ENCODE data around the gene PNP. TPM values are rescaled to one million over a fixed set of nuclear protein-coding genes. Genes with fewer than 3 reads are reported as not detected.

The PNP gene
- total RNA-seq, 1 experiment from 2014 or later = 87.5 TPM

DNA sequence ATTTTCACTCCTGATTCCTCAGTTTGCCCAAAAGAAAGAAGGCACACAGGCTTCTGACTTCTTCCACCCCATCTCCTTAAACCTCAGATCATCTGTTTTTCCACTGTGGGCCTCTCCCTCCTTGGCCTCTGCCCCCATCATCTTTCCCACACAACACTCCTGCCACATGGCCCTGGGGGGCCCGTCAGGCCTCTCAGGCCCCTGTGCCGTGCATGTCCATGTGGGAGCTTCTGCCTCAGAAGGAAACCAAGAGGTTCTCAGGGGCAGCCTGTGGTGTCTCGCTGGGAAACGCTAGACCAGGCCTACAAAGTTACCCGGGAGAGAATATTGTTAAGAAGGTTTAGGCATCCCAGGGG lies 41.2 kb upstream of the PNP start:
- H2BK5ac ChIP-seq (ENCODE audit: insufficient read length, low read length) = no peak overlapping the region
- no peak overlapping the region for H3K18ac ChIP-seq (ENCODE audit: insufficient read length, low read depth, low read length)
- TF ChIP-seq, protein P1, sequence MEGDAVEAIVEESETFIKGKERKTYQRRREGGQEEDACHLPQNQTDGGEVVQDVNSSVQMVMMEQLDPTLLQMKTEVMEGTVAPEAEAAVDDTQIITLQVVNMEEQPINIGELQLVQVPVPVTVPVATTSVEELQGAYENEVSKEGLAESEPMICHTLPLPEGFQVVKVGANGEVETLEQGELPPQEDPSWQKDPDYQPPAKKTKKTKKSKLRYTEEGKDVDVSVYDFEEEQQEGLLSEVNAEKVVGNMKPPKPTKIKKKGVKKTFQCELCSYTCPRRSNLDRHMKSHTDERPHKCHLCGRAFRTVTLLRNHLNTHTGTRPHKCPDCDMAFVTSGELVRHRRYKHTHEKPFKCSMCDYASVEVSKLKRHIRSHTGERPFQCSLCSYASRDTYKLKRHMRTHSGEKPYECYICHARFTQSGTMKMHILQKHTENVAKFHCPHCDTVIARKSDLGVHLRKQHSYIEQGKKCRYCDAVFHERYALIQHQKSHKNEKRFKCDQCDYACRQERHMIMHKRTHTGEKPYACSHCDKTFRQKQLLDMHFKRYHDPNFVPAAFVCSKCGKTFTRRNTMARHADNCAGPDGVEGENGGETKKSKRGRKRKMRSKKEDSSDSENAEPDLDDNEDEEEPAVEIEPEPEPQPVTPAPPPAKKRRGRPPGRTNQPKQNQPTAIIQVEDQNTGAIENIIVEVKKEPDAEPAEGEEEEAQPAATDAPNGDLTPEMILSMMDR (conservative IDR thresholded peaks at IDR 0.05) = no peak
- H3K36me3 Mint-ChIP-seq (ENCODE audit: insufficient read depth in 1 of 3, low read depth in 3 of 3) = no peaks in the 10 kb centered on the region
- no peak overlapping the region for H2AFZ ChIP-seq (ENCODE audit: low read length)
- no peaks in the 10 kb centered on the region for H3K9me3 ChIP-seq (ENCODE audit: control insufficient read depth, low read depth, low read length)
- peak overlapping the region in 1 of 3 experiments; percentile 29; a peak in 1 of 7 replicates for H3K27ac Mint-ChIP-seq
- H3K27me3 Mint-ChIP-seq (ENCODE audit: low read depth) = no peaks in the 10 kb centered on the region
- no peaks in the 10 kb centered on the region for H3K79me1 ChIP-seq (ENCODE audit: insufficient read depth, low read depth, low read length, poor library complexity, severe bottlenecking)
- H3K56ac ChIP-seq (ENCODE audit: insufficient read length, low read depth, low read length) = no peak overlapping the region
- DNase-seq = no peak
- H4K20me1 ChIP-seq (ENCODE audit: control insufficient read depth, insufficient read depth, insufficient read length) = no peaks in the 10 kb centered on the region
- H3K27me3 ChIP-seq (ENCODE audit: insufficient read depth, low read length) = no peaks in the 10 kb centered on the region
- no peaks in the 10 kb centered on the region for H3K79me2 ChIP-seq (ENCODE audit: insufficient read depth, low read length)
- H3K23ac ChIP-seq (ENCODE audit: insufficient read length, low read depth, low read length) = no peak overlapping the region
- H3K4me3 Mint-ChIP-seq = no peak overlapping the region; a peak in 1 of 5 replicates
- H3K27ac ChIP-seq (ENCODE audit: insufficient read length, low read depth, low read length) = no peak overlapping the region
- no peak overlapping the region for H2BK12ac ChIP-seq (ENCODE audit: insufficient read length, low read depth, low read length)
- H3K23me2 ChIP-seq (ENCODE audit: insufficient read length, low read depth, low read length, poor library complexity, severe bottlenecking) = no peaks in the 10 kb centered on the region
- no peak overlapping the region for H3K4ac ChIP-seq (ENCODE audit: low read depth, low read length)
- peaks cover 9% of the 10 kb centered on the region; the same call in 1 of the 2 replicates for H3K4me1 ChIP-seq (ENCODE audit: insufficient read depth, low read length)
- no peak overlapping the region for H2BK15ac ChIP-seq (ENCODE audit: low read depth, low read length)
- no peak overlapping the region for H4K91ac ChIP-seq (ENCODE audit: insufficient read length, low read depth, low read length)
- no peak overlapping the region for H4K8ac ChIP-seq (replicated peaks; ENCODE audit: insufficient read length, low read depth, low read length)
- H3K4me1 Mint-ChIP-seq = peaks cover 10 to 11% of the 10 kb centered on the region in 2 experiments
- H4K5ac ChIP-seq (ENCODE audit: insufficient read length, low read depth, low read length) = no peak overlapping the region
- no peak overlapping the region for H3T11ph ChIP-seq (ENCODE audit: low read length)
- H3K9me3 Mint-ChIP-seq = no peaks in the 10 kb centered on the region
- no peak overlapping the region for H2BK20ac ChIP-seq (ENCODE audit: low read depth, low read length, poor library complexity, severe bottlenecking)
- H3K14ac ChIP-seq (ENCODE audit: insufficient read depth, low read length) = no peak overlapping the region
- no peak overlapping the region for H3K9ac ChIP-seq (ENCODE audit: extremely low read depth, insufficient read length, low read length)
- no peak overlapping the region for H2AK5ac ChIP-seq (ENCODE audit: insufficient read length, low read length)
- no peak overlapping the region for H3K4me2 ChIP-seq (ENCODE audit: insufficient read depth, insufficient read length, low read length)
- H2BK120ac ChIP-seq (ENCODE audit: low read depth, low read length, poor library complexity, severe bottlenecking) = no peak overlapping the region
- WGBS (ENCODE audit: extremely low coverage, insufficient read length, low lambda C conversion rate) = no CpG with 5 or more reads among the region's 5 CpGs

Measured in H9 (cell line).